Peyer's patch (tissue), 4 donors: Measurements from ENCODE around the gene TNS4. TPM values are rescaled to one million over a fixed set of nuclear protein-coding genes. Genes with fewer than 3 reads are reported as not detected.
A peak's percentile ranks its signal among the peaks of the same experiment; 100 is the strongest.

Experiments
- DNase-seq, 3 donors: peaks; one replicate each; pipeline ENCODE4 v3.0.0-alpha.2; 2017 to 2019
- H3K27ac ChIP-seq, 4 donors: fragments of 200-600 bp; sonication (generic); one replicate each; pipeline ENCODE4 v1.5.1; 2016 to 2019
- H3K27me3 ChIP-seq, 2 donors: fragments of 200-600 bp; sonication (generic); one replicate each; pipeline ENCODE4 v1.5.1; 2019
- H3K36me3 ChIP-seq, 3 donors: fragments of 200-600 bp; sonication (generic); one replicate each; pipeline ENCODE4 v1.5.1; 2016 to 2019
- H3K4me1 ChIP-seq, 4 donors: fragments of 200-600 bp; sonication (generic); one replicate each; pipeline ENCODE4 v1.5.1; 2016 to 2019
- H3K4me3 ChIP-seq, 4 donors: fragments of 200-600 bp; sonication (generic); 1 replicate in 3 of 4; 2 replicates in 1 of 4; pipeline ENCODE4 v1.5.1; 2016 to 2019; ENCODE audit warnings: mild to moderate bottlenecking in 1 of 4
- H3K9me3 ChIP-seq, 4 donors: fragments of 200-600 bp; sonication (generic); one replicate each; pipeline ENCODE4 v1.5.1; 2016 to 2019; ENCODE audit warnings: mild to moderate bottlenecking in 1 of 4
- CTCF ChIP-seq, 6 experiments: fragments of 450-650 bp in 4 of 6; fragments of 200-600 bp in 2 of 6; sonication (generic) in 1 of 6; IDR thresholded peaks; one replicate each; pipeline ENCODE4 v1.5.1; 2017 to 2019; ENCODE audit warnings: antibody characterized with exemption in 6 of 6, mild to moderate bottlenecking in 3 of 6, moderate library complexity in 1 of 6
- POLR2A ChIP-seq, 2 donors: fragments of 450-650 bp; IDR thresholded peaks; one replicate each; pipeline ENCODE4 v1.5.1; 2017; ENCODE audit warnings: antibody characterized with exemption in 2 of 2, mild to moderate bottlenecking in 2 of 2, moderate library complexity in 2 of 2
- total RNA-seq, 4 donors: library from RNA; depleted of rRNA; stranded (reverse); fragments of >200 nt; gene quantifications; one replicate each; pipeline ENCODE4 v1.1.0, GENCODE V29; 2016

TNS4 gene
- total RNA-seq, 4 donors from 2014 or later, result 0.54 to 2.5 (median 1.7) TPM

GRCh38 chr17:40503154-40503553 lies 1.7 kb upstream of the TNS4 start:
- no peaks in the 10 kb centered on the region for H3K27me3 ChIP-seq
- H3K27ac ChIP-seq, result no peak overlapping the region
- H3K4me1 ChIP-seq, result peaks cover 0 to 24% (median 3%) of the 10 kb centered on the region in 4 donors
- no peaks in the 10 kb centered on the region for H3K36me3 ChIP-seq
- no peaks in the 10 kb centered on the region for H3K9me3 ChIP-seq
- no peak for DNase-seq
- no peak for TF ChIP-seq POLR2A (IDR thresholded peaks at IDR 0.05)
- no peak for TF ChIP-seq CTCF (IDR thresholded peaks at IDR 0.05)
- H3K4me3 ChIP-seq, result no peak overlapping the region

- TF ChIP-seq POLR2A (IDR thresholded peaks at IDR 0.05) (no peak), CTCF (IDR thresholded peaks at IDR 0.05) (no peak)
- Histone ChIP-seq H3K4me3 (no peak overlapping the region), H3K9me3 (no peaks in the 10 kb centered on the region), H3K27me3 (no peaks in the 10 kb centered on the region), H3K4me1 (peaks cover 0 to 26% (median 3%) of the 10 kb centered on the region in 4 donors), H3K36me3 (no peaks in the 10 kb centered on the region), H3K27ac (no peak overlapping the region)
- no peak for DNase-seq
Observed at GRCh38 chr17:40502716-40503115, 1.3 kb upstream of the TNS4 start.

- no peaks in the 10 kb centered on the region for H3K9me3 ChIP-seq
- peaks cover 0 to 26% (median 3%) of the 10 kb centered on the region in 4 donors for H3K4me1 ChIP-seq
- no peak overlapping the region for H3K27ac ChIP-seq
- no peaks in the 10 kb centered on the region for H3K36me3 ChIP-seq
- no peaks in the 10 kb centered on the region for H3K27me3 ChIP-seq
- DNase-seq, result peak in 1 of 3 donors; percentile 41
- H3K4me3 ChIP-seq, result no peak overlapping the region
- TF ChIP-seq CTCF (IDR thresholded peaks at IDR 0.05) (no peak), POLR2A (IDR thresholded peaks at IDR 0.05) (no peak)
Observed at GRCh38 chr17:40500709-40501108, 714 bp downstream of the TNS4 start.

GRCh38 chr17:40500190-40500589 lies 1.2 kb downstream of the TNS4 start:
- DNase-seq, result no peak
- Histone ChIP-seq H3K27me3 (no peaks in the 10 kb centered on the region), H3K4me3 (no peak overlapping the region), H3K9me3 (no peaks in the 10 kb centered on the region), H3K4me1 (peaks cover 0 to 26% (median 3%) of the 10 kb centered on the region in 4 donors), H3K36me3 (no peaks in the 10 kb centered on the region), H3K27ac (peak overlapping the region in 1 of 4 donors; percentile 66)
- no peak for TF ChIP-seq POLR2A (IDR thresholded peaks at IDR 0.05)
- no peak for TF ChIP-seq CTCF (IDR thresholded peaks at IDR 0.05)

- Histone ChIP-seq H3K4me3 (peak overlapping the region in 1 of 4 donors; percentile 16), H3K27me3 (no peaks in the 10 kb centered on the region), H3K36me3 (no peaks in the 10 kb centered on the region), H3K27ac (peak overlapping the region in 2 of 4 donors; percentile 42 to 66), H3K4me1 (peaks cover 0 to 26% (median 3%) of the 10 kb centered on the region in 4 donors), H3K9me3 (no peaks in the 10 kb centered on the region)
- no peak for TF ChIP-seq POLR2A (IDR thresholded peaks at IDR 0.05)
- TF ChIP-seq CTCF (IDR thresholded peaks at IDR 0.05), result peak in 3 of 6 experiments; percentile 6 to 17 (median 9)
- peak; percentile 37 to 92 (median 90) for DNase-seq
Observed at GRCh38 chr17:40499551-40500189, 1.8 kb downstream of the TNS4 start.
